ENCODE data around the gene LHPP. TPM values are rescaled to one million over a fixed set of nuclear protein-coding genes. Genes with fewer than 3 reads are reported as not detected.

Gene LHPP
- total RNA-seq, 1 experiment from 2014 or later: 6.6 TPM

GRCh38 chr10:124663228-124663627, 201.6 kb downstream of the LHPP start:
- no TSS peak for BruUV-seq (replicated peaks)
- Histone ChIP-seq H3K9me3 (ENCODE audit: low read length) (no peaks in the 10 kb centered on the region), H3K27me3 (ENCODE audit: low read length) (no peaks in the 10 kb centered on the region), H3K36me3 (ENCODE audit: low read depth, low read length) (no peaks in the 10 kb centered on the region), H3K4me3 (ENCODE audit: low read length) (no peak overlapping the region), H2AFZ (ENCODE audit: low read length) (no peak overlapping the region), H3F3A (ENCODE audit: low read length, unreplicated experiment) (no peaks in the 10 kb centered on the region), H3K4me1 (ENCODE audit: insufficient read depth, low read length) (no peaks in the 10 kb centered on the region), H3K27ac (ENCODE audit: low read length) (no peak overlapping the region), H3K9ac (ENCODE audit: low read length) (no peak overlapping the region), H3K79me2 (ENCODE audit: low read length) (no peaks in the 10 kb centered on the region), H4K20me1 (ENCODE audit: low read length) (no peaks in the 10 kb centered on the region), H3K9me2 (replicated peaks; ENCODE audit: low read length) (no peaks in the 10 kb centered on the region), H3K4me2 (ENCODE audit: low read length) (no peak overlapping the region)
- TF ChIP-seq EZH2 (IDR thresholded peaks at IDR 0.05; ENCODE audit: low read length, unreplicated experiment) (no peak), CTCF (conservative IDR thresholded peaks at IDR 0.05; ENCODE audit: low read depth, low read length) (no peak), EZH2phosphoT487 (IDR thresholded peaks at IDR 0.05; ENCODE audit: borderline replicate concordance, low read length) (no peak)
- DNase-seq: no peak
- POLR2A ChIA-PET (ENCODE audit: unreplicated experiment): no interaction called here
- intact Hi-C loops (cut with micrococcal nuclease): no loop called here
- CTCF ChIA-PET: no interaction called here
- ATAC-seq: no peak

Other genes starting within 250 kb of the LHPP start
- gene OAT, start 42.9 kb upstream of the LHPP start, total RNA-seq (2014; rRNA removed): 68.0 and 79.8 TPM in 2 replicates
- 0.36 and 0.86 TPM in 2 replicates for gene NKX1-2, start 11.8 kb upstream of the LHPP start, total RNA-seq (2014; rRNA removed)